Fibroblast of pulmonary artery (primary cell): ENCODE measurements around the gene AGAP1.

ENCODE experiments used
- DNase-seq: peaks from one replicate; pipeline ENCODE4 v3.0.0-alpha.2; 2010; ENCODE audit warnings: low read depth
- H3K4me3 ChIP-seq: replicated peaks from 2 replicates; pipeline ENCODE4 v1.5.1; 2011; ENCODE audit warnings: low read depth, mild to moderate bottlenecking, control low read depth, low read length, moderate library complexity
- CTCF ChIP-seq: IDR thresholded peaks from 2 replicates; pipeline ENCODE4 v1.5.1; 2011; ENCODE audit warnings: mild to moderate bottlenecking, control low read depth, low read length, inconsistent platforms; ENCODE audit errors: missing control alignments

The AGAP1 gene

DNA sequence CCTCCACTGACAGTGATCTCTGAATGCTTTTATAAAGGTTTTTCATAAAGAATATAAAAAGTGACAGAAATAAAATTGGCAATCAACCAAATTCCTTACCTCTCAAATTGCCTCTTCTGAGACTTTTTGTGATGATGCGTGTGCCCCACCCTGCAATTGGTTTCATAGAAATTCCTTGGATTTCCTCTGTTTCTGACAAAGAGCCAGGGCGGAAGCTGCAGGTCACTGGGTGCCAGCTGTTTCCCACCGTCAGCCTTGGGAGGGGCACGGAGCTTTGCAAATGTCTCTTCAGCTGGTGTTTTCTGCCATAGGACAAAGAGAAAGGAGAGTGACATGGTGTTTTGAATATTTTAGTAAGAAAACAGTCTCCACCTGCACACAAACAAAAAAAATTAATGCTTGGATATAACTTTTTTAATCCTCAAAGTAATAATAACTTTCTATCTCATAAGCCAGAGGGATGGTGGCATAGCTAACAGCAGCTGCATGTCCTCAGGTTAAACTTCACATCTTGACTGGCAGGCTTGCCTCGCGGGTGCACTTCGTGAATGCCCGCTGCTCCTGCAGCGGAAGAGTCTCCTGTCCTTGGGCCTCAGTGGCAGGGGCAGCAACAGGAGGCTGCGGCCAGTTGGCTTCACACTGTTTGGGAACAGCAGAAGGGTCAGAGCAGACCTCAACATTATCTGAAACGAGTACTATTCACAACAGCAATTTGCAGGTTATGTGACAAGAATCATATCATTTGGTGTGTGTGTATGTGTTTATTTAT is 24.7 kb downstream of the AGAP1 start:
- DNase-seq: peak; percentile 31
- TF ChIP-seq CTCF: no peak
- no peak overlapping the region for H3K4me3 ChIP-seq

GRCh38 chr2:235520787-235521186 is 26.9 kb downstream of the AGAP1 start:
- no peak overlapping the region for H3K4me3 ChIP-seq
- no peak for DNase-seq
- no peak for TF ChIP-seq CTCF

DNA sequence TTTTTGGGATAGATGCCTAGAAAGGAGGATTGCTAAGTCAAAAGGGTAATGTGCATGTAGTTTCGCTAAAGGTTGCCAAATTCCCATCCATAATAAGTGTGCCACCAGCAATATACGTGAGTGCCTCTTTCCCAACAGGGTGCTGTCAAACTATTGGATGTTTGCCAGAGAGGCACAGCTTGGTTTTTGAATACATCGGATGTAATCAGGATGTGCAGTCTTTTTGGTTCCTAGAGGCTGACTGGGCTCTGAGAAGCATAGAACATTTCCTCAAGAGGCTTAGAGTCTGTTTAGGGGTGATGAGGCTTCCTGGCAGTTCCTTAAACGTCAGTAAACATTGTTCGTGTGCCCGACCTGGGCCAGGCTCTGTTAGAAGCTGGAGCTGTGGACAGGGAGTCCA is 28.0 kb downstream of the AGAP1 start:
- no peak for TF ChIP-seq CTCF
- peak; percentile 65 for DNase-seq

GRCh38 chr2:235523021-235523420 is 29.2 kb downstream of the AGAP1 start:
- DNase-seq: no peak
- no peak for TF ChIP-seq CTCF
- H3K4me3 ChIP-seq: no peak overlapping the region

More for the DNA sequence above, 28.0 kb downstream of the AGAP1 start:
- no peak overlapping the region for H3K4me3 ChIP-seq

DNA sequence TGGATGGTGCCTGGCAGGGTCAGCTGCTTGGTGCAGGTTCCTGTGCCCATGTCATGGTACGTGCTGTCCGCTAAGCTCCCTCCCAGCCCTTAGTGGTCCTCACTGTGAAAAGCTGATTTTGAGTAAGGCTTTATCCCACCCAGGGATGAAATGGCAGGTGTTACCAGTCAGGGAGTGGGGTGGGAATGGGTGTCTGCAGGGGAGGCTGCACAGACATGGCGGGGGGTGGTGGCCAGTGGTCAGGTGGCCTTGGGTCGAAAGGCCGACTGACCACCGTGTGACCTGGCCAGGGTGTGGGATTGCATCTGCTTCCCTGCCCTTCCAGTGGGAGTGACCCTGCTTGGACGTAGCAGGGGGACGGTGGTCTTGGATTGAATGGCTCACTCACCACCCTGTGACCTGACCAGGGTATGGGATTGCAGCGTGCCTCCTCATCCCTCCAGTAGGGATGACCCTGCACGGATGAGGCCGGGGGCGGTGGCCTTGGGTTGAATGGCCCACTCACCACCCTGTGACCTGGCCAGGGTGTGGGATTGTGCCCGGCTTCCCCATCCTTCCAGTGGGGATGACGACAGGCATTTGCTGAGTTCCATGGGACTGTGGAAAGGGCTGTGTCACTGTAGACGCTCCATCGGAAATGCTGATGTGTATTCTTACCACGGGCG is 29.8 kb downstream of the AGAP1 start:
- no peak for TF ChIP-seq CTCF
- H3K4me3 ChIP-seq: no peak overlapping the region
- DNase-seq: no peak

GRCh38 chr2:235526166-235526565 is 32.3 kb downstream of the AGAP1 start:
- no peak overlapping the region for H3K4me3 ChIP-seq
- DNase-seq: no peak
- no peak for TF ChIP-seq CTCF
